DMS153 treated with DMSO at 0.1 percent for 48 hours (cell line): ENCODE results near the gene ZNF669.
"Not testable (repeated sequence)": the region's sequence is repeated elsewhere in the genome, so short reads cannot be mapped to it uniquely, and the experiment has no call there.

Source experiments
- DNase-seq: peaks from one replicate; lab custom pipeline; 2025; ENCODE audit not compliant: unreplicated experiment; lab: John Stamatoyannopoulos, UW

ZNF669 gene

DNA sequence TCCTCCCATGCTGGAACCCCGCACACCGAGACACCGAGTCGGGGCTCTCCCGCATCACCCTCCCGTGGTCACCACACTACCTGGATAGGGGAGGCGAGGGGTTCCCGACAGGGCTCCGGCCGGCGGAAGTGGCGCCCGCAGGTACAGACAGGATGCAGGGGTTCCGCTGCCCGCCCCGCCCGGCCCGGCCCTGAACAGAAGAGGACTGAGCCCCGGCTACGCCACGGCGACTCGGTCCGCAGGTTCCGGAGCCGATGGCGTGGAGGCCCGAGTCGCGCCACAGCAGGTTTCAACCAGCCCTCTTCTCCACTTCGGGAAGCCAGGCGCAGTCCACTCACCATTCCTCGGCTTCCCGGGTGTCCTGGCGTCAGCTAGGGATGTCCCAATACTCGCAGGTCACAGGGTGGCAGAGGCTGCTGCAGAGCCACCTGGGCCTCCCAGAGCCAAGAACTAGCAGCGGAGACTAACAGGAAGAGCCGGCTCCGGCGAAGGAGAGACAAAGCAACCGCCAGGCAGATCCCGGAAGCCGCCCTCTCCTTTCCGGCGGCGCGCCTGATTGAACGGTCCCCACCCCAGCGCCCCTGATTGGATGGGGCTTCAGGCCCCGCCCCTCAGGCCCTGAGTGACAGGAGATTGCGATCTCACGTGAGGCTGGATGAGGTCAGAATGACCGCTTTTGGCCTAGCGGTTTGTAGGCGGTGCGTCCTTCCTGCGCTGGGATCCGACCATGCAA lies at the start of gene ZNF669:
Gene ZNF669 (minus strand): TSS at position 498 of the 733 bp plus-strand sequence. CDS start 157 bp downstream, at position 341.
- peak; percentile 98 for DNase-seq

DNA sequence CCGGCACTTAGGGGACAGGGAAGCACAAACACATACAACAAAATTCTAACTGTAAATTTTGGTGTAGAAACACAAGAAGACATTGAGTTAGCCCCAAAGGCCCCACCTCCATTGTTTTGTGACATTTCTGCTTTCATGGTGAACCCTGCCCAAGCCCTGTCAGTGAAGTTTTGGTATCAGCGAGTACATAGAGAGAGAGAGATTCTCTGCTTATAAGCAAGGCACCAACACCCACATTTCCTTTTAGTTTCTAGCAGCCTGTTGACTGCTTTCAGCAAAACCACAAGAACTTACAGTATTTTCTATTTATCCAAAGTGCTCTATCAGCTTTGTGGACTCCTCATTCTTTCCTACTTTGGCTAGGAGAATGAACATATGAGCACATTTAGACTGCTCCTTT lies 43.6 kb upstream of the ZNF669 start:
- DNase-seq = no peak

DNA sequence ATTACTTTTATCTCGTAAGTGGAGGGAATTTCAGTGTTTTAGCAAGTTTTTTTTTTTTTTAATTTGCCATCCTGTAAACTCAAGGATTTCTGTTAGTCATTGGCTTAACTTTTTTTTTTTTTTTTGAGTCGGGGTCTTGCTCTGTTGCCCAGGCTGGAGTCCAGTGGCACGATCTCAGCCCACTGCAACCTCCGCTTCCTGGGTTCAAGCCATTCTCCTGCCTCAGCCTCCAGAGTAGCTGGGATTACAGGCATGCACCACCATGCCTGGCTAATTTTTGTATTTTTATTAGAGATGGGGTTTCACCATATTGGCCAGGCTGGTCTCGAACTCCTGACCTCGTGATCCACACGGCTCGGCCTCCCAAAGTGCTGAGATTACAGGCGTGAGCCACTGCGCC lies 43.0 kb upstream of the ZNF669 start:
- DNase-seq = not testable (repeated sequence)

DNA sequence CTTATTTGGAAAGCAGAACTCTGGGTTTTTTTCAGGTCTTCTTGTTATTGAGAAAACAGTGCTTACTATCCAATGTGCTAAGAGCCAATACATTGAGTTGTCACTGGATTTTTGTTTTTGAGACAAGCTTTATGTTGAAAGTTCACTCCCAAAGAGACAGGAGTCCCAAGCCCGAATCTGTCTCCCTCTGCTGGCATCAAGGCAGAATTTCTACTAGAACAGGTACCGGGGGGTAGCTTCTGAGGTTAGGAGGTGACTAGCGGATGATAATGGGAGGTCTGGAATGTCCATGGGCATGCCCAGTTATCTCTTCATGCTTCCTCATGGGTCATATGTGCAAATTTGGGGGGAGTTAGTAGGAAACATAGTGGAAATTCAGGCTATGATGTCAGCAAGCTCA lies 42.5 kb upstream of the ZNF669 start:
- no peak for DNase-seq

DNA sequence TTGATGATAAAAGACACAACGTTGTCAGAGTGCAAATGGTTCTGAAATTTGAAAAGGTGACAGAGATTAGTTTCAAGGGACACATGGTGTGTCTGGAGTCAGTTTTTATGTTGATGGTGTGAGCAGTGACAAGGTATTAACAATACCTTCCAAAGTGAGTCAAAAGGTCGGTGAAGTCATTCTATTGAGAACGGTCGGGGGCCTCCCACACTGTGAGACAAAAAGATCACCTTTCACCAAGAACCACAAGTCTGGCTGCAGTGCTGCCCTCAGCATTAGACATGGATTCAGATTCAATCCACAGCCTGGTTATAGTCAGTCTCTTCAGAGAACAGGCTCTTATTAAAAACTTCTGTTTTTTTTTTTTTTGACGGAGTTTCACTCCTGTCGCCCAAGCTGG lies 41.1 kb upstream of the ZNF669 start:
- no peak for DNase-seq

DNA sequence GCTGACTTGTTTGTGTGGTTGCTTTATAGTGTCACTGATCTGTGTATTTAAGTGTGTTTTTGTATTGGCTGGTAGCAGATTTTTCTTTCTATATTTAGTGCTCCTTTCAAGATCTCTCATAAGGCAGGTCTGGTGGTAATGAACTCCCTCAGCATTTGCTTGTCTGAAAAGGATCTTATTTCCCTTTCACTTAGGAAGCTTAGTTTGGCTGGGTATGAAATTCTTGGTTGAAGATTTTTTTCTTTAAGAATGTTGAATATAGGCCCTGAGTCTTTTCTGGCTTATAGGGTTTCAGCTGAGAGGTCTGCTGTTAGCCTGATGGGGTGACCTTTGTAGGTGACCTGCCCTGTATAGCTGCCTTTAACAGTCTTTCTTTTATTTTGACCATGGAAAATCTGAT lies 35.4 kb upstream of the ZNF669 start:
- not testable (repeated sequence) for DNase-seq

DNA sequence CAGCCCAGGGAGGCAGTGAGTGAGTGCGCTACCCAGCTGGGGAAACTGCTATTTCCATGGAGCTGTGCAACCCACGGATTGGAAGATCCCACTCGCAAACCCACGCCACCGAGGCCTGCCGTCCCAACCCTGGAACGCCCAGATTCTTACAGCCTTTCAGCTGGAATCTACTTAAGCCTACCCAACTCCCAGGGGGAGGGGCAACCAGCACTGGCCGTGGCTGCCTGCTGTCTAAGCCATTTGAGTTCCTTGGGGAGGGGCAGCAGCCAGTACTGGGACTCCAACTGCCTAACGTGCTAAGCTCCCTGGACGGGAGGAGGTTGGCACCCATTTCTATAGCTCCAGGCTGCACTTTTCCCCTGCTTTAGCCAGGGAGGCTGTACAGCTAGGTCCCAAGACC lies 27.1 kb upstream of the ZNF669 start:
- DNase-seq = no peak

DNA sequence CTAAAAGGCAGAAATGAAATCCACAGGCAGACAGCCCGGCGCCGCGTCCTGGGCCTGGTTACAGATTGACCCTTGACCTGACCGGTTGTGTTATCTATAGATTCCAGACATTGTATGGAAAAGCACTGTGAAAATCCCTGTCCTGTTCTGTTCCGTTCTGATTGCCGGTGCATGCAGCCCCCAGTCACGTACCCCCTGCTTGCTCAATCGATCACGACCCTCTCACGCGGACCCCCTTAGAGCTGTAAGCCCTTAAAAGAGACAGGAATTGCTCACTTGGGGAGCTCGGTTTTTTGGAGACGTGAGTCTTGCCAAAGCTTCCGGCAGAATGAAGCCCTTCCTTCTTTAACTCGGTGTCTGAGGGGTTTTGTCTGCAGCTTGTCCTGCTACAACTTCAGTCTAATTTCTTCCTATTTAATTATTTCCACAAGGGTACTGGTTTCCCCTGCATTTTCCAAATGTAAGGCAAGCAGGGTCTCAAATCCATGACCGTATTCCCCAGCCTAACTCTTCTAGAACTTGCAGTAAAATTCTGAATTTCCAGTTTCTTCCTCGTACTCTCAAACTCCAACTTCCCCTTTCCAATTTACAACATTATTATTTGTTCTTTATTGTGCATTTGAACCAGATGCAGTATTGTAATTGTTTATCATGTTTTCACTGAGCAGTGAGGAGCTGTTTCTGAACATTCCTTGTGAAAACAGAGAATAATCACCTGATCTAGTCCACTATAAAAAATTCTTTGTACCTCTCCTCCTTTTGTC lies 23.5 kb upstream of the ZNF669 start:
- not testable (repeated sequence) for DNase-seq

DNA sequence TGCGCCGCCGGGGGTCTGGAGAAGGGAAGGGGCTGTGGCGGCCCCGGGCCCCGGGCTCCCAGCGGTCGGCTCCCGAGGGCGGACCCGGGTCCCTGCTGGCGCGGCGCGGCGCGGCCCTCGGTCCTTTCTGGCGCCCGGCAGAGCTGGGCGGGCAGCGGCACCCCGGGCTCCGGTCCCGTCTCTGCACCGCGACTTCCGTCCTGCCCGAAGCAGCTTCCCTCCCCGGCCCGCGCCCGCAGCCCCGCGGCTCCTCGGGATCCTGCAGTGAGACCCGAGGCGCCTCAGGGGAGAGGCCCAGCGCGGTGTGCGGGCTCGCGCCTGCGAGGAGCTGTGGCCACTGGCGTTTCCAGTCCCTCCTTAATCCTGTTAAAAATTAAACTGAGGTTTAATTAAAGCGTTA lies 22.4 kb upstream of the ZNF669 start:
- not testable (repeated sequence) for DNase-seq

DNA sequence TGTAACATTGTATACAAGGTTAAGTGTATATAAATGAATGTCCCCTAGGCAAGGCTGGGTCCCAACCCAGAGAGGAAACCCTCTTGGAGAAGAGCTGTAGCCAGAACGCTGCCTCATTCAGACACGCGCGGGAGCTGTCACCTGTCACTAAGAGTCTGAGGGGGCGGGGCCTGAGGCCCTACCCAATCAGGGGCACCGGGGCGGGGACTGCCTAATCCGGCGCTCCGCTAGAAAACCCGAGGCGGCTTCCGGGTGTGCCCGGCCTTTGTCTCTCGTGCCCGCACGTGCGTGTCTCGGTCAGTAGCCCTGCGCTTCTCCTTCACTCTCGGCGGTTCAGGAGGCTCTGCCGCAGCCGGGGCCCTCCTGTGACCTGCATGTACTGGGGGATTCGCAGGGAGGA lies 22.0 kb upstream of the ZNF669 start:
- DNase-seq = not testable (repeated sequence)

DNA sequence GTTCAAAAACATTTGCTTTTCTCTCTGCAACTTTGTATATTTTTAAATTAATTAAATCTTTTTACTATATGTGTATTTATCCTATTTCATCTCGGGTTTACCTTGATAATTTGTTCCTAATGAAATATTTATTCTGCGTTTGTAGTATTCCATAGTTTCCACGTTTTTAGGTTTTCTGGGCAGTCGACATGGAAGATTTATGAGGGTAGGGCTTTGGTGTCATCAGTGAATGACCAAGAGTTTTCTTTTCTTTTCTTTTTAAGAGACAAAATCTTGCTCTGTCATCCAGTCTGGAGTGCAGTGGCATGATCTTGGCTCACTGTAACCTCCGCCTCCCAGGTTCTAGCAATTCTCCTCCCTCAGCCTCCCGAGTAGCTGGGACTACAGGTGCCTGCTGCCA lies 17.2 kb upstream of the ZNF669 start:
- DNase-seq = no peak

DNA sequence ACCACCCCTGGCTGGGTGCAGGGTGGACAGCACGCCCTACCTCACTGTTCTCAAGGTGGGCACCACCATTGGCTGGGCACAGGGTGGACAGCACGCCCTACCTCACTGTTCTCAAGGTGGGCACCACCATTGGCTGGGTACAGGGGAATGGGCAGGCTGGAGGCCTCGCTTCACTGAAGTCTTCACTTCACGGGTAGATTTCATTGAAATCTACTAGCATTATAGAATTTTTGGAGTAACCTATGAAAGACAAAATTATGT lies 16.2 kb upstream of the ZNF669 start:
- DNase-seq = not testable (repeated sequence)

DNA sequence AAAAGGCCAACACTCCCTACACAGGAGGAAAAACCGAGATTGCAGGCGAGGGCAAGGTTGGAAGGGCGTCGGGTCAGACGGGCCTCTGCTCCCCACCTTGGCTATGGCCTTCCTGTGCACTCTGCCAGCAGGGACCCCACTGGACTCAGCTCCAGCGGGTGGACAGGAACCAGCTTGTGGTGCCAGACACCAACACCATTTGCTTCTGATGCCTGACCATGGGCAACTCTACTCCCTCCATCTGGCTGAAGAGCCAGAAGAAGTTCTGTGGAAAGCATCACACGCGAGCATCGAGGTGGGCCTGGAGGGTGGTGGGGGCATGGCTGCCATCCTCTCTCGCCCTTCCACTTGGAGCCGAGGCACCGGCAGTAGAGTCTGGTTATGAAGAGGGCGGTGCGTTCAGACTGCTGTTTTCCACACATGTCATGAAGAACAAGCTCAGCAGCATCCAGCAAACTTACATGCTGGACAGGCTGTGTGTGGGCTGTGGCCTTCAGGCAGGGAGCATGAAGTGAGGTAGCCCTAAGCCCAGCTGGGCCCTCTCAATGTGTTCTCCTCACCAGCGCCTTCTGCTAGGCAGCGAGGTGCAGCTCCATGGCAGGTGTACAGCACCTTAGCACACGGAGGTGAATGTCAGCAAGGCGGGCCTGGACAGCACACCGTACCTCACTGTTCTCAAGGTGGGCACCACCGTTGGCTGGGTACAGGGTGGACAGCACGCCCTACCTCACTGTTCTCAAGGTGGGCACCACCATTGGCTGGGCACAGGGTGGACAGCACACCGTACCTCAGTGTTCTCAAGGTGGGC lies 15.6 kb upstream of the ZNF669 start:
- no peak for DNase-seq

DNA sequence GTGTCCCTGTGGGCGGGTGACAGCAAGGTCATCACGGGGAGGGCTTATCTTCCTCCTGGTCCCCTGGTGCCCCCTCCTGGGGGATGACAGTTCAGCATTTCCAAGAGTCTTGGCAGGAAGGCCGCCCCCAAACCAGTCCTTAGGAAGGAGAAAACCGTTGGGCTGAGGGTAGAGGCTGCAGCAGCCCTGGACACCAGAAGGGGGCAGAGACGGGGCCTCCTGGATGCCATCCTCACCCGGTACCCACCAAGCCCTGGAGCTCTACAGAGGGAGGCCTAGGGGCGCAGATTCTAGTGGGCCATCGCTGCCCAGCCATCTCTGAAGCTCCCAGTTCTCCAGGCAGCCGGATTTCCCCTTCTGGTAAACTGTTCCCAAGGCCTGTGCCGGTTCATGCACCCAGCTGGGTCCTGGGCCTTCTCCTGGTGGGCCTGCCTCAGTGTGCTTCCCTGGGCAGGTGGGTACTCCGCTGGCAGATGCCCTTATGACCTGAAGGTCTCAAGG lies 14.8 kb upstream of the ZNF669 start:
- peak; percentile 13 for DNase-seq

DNA sequence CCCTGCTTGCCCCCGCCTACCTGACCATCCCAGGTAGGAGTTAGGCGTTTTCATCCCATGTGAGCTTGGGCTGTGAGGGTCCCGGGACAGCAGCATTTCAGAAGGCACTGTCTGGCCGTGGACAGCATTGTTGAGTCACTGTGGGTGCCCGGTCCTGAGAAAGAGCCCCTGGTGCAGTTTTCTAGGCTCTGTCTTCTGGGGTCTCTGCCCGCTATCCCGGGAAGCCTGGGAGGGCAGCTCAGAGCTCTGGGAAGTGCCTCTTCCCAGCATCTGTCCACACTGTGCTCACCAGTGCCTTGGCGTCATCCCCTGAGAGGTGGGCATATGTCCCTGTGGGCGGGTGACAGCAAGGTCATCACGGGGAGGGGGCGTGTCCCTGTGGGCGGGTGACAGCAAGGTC lies 11.4 kb upstream of the ZNF669 start:
- DNase-seq = no peak

DNA sequence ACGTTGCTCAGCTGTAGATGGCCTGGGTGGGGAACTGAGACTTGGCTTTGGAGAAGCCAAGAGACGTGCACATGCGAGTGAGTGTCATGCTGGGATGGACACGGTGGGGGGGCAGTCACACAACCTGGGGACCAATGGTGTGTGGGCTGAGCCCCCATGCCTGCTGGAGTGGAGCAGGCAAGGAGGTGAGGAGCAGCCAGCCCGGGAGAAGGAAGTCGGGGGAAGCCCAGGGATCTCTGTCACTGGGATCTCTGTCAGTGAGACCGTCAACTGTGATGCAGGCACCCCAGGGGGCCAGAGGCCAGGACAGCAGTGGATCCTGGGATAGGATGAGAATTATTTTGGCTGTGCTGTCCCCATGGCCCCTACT lies 11.0 kb upstream of the ZNF669 start:
- no peak for DNase-seq

DNA sequence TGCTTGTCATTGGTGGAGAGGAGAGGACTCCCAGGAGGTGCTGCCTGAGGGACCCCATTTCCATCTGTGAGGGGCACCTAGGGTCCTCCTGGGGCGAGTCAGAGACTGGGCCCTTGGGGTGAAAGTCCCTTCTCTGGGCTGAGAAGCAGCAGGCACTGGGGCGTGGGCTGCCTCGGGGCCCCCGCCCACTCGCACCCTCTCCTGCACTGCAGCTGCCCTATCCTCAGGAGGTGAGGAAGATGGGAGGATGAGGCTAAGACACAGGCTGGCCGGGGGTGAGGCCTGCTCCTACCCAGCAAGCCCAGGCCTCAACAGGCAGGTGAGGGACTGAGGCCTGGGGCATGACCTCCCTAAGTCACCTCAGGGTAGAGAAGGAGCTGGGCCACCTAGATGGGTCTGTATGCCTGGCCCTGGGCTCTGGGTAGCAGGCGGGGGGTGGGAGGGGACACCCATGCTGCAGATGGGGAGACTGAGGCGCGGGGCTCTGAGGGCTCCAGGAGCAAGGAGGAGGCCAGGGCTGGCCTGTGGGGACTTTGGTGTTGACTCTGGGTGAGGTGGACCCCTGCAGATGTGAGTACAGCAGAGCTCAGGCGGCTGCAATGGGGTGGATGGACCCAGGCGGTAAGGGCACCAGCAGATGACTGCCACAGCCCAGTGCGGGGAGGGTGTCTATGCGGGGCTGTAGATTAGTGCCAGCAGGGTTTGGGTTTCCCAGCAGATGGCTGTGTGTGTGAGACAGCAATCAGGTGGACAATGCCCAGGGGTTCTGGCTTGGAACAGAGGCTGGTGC lies 10.4 kb upstream of the ZNF669 start:
- no peak for DNase-seq

DNA sequence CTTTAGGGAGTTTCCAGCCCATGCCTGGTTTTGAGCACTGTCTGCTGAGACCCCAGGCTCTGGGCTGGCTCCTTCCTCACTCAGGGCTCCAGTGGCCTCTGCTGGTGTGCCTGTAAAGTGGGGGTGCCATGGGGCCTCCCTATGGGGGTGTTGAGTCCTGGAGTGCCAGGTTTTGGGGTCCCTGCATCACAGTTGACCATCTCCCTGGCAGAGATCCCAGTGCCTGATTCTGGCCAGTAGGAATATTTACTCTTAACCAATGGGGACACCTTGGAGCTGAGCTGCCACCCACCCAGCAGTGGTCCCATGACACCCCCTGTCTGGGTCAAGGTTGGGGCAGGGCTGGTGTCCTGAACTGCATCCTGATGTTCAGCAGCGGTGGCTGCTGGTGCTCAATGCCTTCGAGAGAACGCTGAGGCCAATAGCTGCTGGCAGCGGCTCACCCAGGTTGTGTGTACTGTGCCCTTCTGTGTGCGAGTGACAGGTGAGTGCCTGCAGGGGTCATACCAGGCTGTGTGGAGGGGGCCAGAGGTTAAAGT lies 9.6 kb upstream of the ZNF669 start:
- DNase-seq = no peak

DNA sequence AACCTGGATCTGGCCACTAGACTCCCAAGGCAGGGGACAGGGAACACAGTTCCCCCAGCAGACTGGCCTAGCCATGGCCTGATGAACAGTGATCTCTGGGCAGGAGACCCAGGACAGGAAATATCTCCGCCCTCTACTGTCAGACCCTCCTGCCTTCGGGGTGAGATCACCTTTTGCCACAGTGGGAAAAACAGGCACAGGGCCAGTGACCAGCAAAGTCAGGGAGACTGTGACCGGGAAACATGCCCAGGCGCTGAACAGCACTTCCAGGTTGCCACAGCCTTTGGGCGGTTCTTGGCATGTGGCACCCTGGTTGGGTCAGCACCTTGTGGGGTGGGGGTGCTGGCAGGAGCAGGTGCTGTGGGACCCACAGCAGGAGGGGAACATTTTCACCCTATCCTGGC lies 8.9 kb upstream of the ZNF669 start:
- DNase-seq = no peak

DNA sequence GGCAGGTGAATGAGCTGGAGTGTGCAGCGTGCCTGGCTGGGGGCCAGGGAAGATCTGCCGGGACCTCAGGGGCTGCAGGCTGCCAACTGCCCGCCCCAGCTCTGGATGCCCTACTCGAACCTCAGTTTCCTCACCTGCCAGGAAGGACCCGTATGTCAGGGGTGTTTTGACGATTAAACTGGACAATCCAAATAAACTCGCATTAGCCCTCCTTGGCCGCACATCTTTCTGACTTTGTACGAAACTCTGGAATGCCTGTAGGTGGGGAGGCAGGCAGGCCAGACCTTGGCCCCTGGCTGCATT lies 8.3 kb upstream of the ZNF669 start:
- peak; percentile 10 for DNase-seq
